Measurements from ENCODE around the gene RBCK1.

Gene RBCK1

GRCh38 chr20:407953-408842 lies at the start of gene RBCK1:
Gene RBCK1 (plus strand): TSS chr20:408299. CDS start chr20:408758, 459 bp downstream.
- no peak for TF ChIP-seq CTCF (IDR thresholded peaks at IDR 0.05)

GRCh38 chr20:358891-359555 lies 49.1 kb upstream of the RBCK1 start:
- TF ChIP-seq CTCF (IDR thresholded peaks at IDR 0.05) = no peak

GRCh38 chr20:361561-361960 lies 46.5 kb upstream of the RBCK1 start:
- TF ChIP-seq CTCF (IDR thresholded peaks at IDR 0.05) = no peak

GRCh38 chr20:362271-363254 lies 45.5 kb upstream of the RBCK1 start:
- peak; percentile 58; the same call in 1 of the 2 replicates for TF ChIP-seq CTCF (IDR thresholded peaks at IDR 0.05)

GRCh38 chr20:363319-364078 lies 44.6 kb upstream of the RBCK1 start:
- TF ChIP-seq CTCF (IDR thresholded peaks at IDR 0.05) = no peak

GRCh38 chr20:364905-365794 lies 42.9 kb upstream of the RBCK1 start:
- no peak for TF ChIP-seq CTCF (IDR thresholded peaks at IDR 0.05)
